Prostate gland (tissue), 2 donors: ENCODE results near the gene CIP2A.

Experiments used
- CTCF ChIP-seq, 4 experiments: fragments of 200-600 bp in 2 of 4; fragments of 450-650 bp in 2 of 4; sonication (generic) in 2 of 4; IDR thresholded peaks; 1 replicate in 3 of 4; 2 replicates in 1 of 4; pipeline ENCODE4 v1.5.1; 2016 to 2019; ENCODE audit warnings: antibody characterized with exemption in 4 of 4, mild to moderate bottlenecking in 2 of 4, moderate library complexity in 2 of 4
- POLR2A ChIP-seq: fragments of 450-650 bp; IDR thresholded peaks from one replicate; pipeline ENCODE4 v1.6.1; 2016; ENCODE audit warnings: antibody characterized with exemption, mild to moderate bottlenecking
- POLR2AphosphoS5 ChIP-seq: sonication (generic); formaldehyde crosslinking; IDR thresholded peaks from one replicate; pipeline ENCODE4 v1.6.1; 2017; ENCODE audit warnings: antibody characterized with exemption

GRCh38 chr3:108546247-108546646, 43.0 kb downstream of the CIP2A start:
- TF ChIP-seq CTCF (IDR thresholded peaks at IDR 0.05) (no peak), POLR2A (no peak), POLR2AphosphoS5 (no peak)
